Panc1 (cell line): ENCODE results near the gene NAT9.

Source experiments
- CTCF ChIP-seq: fragments of 450-650 bp; IDR thresholded peaks from 2 replicates; pipeline ENCODE4 v1.5.1; 2017; ENCODE audit warnings: mild to moderate bottlenecking
- POLR2AphosphoS5 ChIP-seq: IDR thresholded peaks from 2 replicates; pipeline ENCODE4 v1.6.1; 2012; ENCODE audit warnings: mild to moderate bottlenecking, low read depth, low read length, moderate library complexity
- SIN3A ChIP-seq: IDR thresholded peaks from 2 replicates; pipeline ENCODE4 v1.6.1; 2012; ENCODE audit warnings: low read depth, mild to moderate bottlenecking, low read length, moderate library complexity, borderline replicate concordance; ENCODE audit not compliant: insufficient read depth
- TCF7L2 ChIP-seq: IDR thresholded peaks from 2 replicates; pipeline ENCODE4 v1.6.1; 2011; ENCODE audit warnings: mild to moderate bottlenecking, low read depth, low read length, inconsistent platforms
- TF ChIP-seq, protein P1 (sequence below), 2 experiments: IDR thresholded peaks; 2 replicates each; pipeline ENCODE4 v1.6.1; 2011 to 2012; ENCODE audit warnings: low read depth in 2 of 2, control low read depth in 1 of 2, low read length in 1 of 2, mild to moderate bottlenecking in 1 of 2, moderate library complexity in 1 of 2; ENCODE audit not compliant: insufficient read depth in 1 of 2

GRCh38 chr17:74803388-74803930 is 27.3 kb upstream of the NAT9 start:
- no peak for TF ChIP-seq CTCF
- TF ChIP-seq, protein P1, sequence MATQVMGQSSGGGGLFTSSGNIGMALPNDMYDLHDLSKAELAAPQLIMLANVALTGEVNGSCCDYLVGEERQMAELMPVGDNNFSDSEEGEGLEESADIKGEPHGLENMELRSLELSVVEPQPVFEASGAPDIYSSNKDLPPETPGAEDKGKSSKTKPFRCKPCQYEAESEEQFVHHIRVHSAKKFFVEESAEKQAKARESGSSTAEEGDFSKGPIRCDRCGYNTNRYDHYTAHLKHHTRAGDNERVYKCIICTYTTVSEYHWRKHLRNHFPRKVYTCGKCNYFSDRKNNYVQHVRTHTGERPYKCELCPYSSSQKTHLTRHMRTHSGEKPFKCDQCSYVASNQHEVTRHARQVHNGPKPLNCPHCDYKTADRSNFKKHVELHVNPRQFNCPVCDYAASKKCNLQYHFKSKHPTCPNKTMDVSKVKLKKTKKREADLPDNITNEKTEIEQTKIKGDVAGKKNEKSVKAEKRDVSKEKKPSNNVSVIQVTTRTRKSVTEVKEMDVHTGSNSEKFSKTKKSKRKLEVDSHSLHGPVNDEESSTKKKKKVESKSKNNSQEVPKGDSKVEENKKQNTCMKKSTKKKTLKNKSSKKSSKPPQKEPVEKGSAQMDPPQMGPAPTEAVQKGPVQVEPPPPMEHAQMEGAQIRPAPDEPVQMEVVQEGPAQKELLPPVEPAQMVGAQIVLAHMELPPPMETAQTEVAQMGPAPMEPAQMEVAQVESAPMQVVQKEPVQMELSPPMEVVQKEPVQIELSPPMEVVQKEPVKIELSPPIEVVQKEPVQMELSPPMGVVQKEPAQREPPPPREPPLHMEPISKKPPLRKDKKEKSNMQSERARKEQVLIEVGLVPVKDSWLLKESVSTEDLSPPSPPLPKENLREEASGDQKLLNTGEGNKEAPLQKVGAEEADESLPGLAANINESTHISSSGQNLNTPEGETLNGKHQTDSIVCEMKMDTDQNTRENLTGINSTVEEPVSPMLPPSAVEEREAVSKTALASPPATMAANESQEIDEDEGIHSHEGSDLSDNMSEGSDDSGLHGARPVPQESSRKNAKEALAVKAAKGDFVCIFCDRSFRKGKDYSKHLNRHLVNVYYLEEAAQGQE (IDR thresholded peaks at IDR 0.05; ENCODE audit: insufficient read depth in 1 of 2, low read depth in 2 of 2, low read length in 1 of 2) = no peak
- no peak for TF ChIP-seq POLR2AphosphoS5
- no peak for TF ChIP-seq TCF7L2
- TF ChIP-seq SIN3A = no peak
